Measurements from ENCODE around the gene UCP2.
"Not testable (repeated sequence)": the region's sequence is repeated elsewhere in the genome, so short reads cannot be mapped to it uniquely, and the experiment has no call there.

UCP2 gene

GRCh38 chr11:73995731-73996130, 13.1 kb upstream of the UCP2 start:
- DNase-seq (ENCODE audit: low read depth), result no peak

- DNase-seq (ENCODE audit: low read depth), result no peak
Measured at GRCh38 chr11:73995247-73995646, 12.6 kb upstream of the UCP2 start.

- DNase-seq (ENCODE audit: low read depth), result no peak
Measured at GRCh38 chr11:73991471-73992006, 8.9 kb upstream of the UCP2 start.

- no peak for DNase-seq (ENCODE audit: low read depth)
Measured at GRCh38 chr11:73990730-73991129, 8.1 kb upstream of the UCP2 start.

GRCh38 chr11:73989156-73989555, 6.5 kb upstream of the UCP2 start:
- no peak for DNase-seq (ENCODE audit: low read depth)

- DNase-seq (ENCODE audit: low read depth), result no peak
Measured at GRCh38 chr11:73988227-73988626, 5.6 kb upstream of the UCP2 start.

- not testable (repeated sequence) for DNase-seq (ENCODE audit: low read depth)
Measured at GRCh38 chr11:73985661-73986060, 3.0 kb upstream of the UCP2 start.

- no peak for DNase-seq (ENCODE audit: low read depth)
Measured at GRCh38 chr11:73983741-73984538, 1.3 kb upstream of the UCP2 start.

- peak; percentile 85 for DNase-seq (ENCODE audit: low read depth)
Measured at GRCh38 chr11:73982990-73983740, 522 bp upstream of the UCP2 start.

- no peak for DNase-seq (ENCODE audit: low read depth)
Measured at GRCh38 chr11:73981051-73981805, 1.4 kb downstream of the UCP2 start.

- DNase-seq (ENCODE audit: low read depth), result peak; percentile 66
Measured at GRCh38 chr11:73980001-73980961, 2.4 kb downstream of the UCP2 start.

GRCh38 chr11:73978576-73979086, 4.0 kb downstream of the UCP2 start:
- no peak for DNase-seq (ENCODE audit: low read depth)

- DNase-seq (ENCODE audit: low read depth), result no peak
Measured at GRCh38 chr11:73977856-73978519, 4.7 kb downstream of the UCP2 start.

- DNase-seq (ENCODE audit: low read depth), result no peak
Measured at GRCh38 chr11:73976451-73977151, 6.0 kb downstream of the UCP2 start.

- no peak for DNase-seq (ENCODE audit: low read depth)
Measured at GRCh38 chr11:73975479-73975757, 7.2 kb downstream of the UCP2 start.

GRCh38 chr11:73974604-73975478, 7.8 kb downstream of the UCP2 start:
- no peak for DNase-seq (ENCODE audit: low read depth)

GRCh38 chr11:73972620-73973449, 9.8 kb downstream of the UCP2 start:
- no peak for DNase-seq (ENCODE audit: low read depth)

GRCh38 chr11:73972187-73972586, 10.5 kb downstream of the UCP2 start:
- DNase-seq (ENCODE audit: low read depth), result no peak

All from stimulated activated CD8-positive, alpha-beta memory T cell treated with anti-CD3 and anti-CD28 coated beads, Interleukin-12 subunit alpha, Interleukin-12 subunit beta, amount 100 ng/mL, for 1 hour (primary cell).